M059J (cell line): ENCODE data around the gene CYFIP1. TPM values are rescaled to one million over a fixed set of nuclear protein-coding genes. Genes with fewer than 3 reads are reported as not detected.
"Not testable (repeated sequence)": the region's sequence is repeated elsewhere in the genome, so short reads cannot be mapped to it uniquely, and the experiment has no call there.

Experiments used
- DNase-seq: peaks from one replicate; pipeline ENCODE4 v3.0.0-alpha.2; 2012; ENCODE audit warnings: low read depth
- total RNA-seq: library from RNA; depleted of rRNA; stranded (reverse); fragments of >200 nt; shearing (Covaris generic); gene quantifications from 2 replicates; pipeline ENCODE4 v1.2.3, GENCODE V29; 2014; rRNA removed

CYFIP1 gene
- total RNA-seq: 37.2 and 75.5 TPM in 2 replicates

- DNase-seq: peak; percentile 82
These were observed at the start of gene CYFIP1 for GRCh38 chr15:22980189-22981050. Gene CYFIP1, minus strand, starts transcription at chr15:22980368. Its CDS starts 33,083 bp downstream, at chr15:22947285.

- no peak for DNase-seq
These were observed 46.0 kb upstream of the CYFIP1 start for GRCh38 chr15:23026218-23026617.

- DNase-seq: no peak
These were observed 42.0 kb upstream of the CYFIP1 start for GRCh38 chr15:23022156-23022555.

GRCh38 chr15:23014394-23015000 is 34.3 kb upstream of the CYFIP1 start:
- DNase-seq: no peak

- no peak for DNase-seq
These were observed 33.5 kb upstream of the CYFIP1 start for GRCh38 chr15:23013681-23014080.

GRCh38 chr15:23012616-23013015 is 32.4 kb upstream of the CYFIP1 start:
- not testable (repeated sequence) for DNase-seq

GRCh38 chr15:23003736-23004135 is 23.6 kb upstream of the CYFIP1 start:
- no peak for DNase-seq

- no peak for DNase-seq
These were observed 22.8 kb upstream of the CYFIP1 start for GRCh38 chr15:23002920-23003319.

GRCh38 chr15:22995795-22996194 is 15.6 kb upstream of the CYFIP1 start:
- no peak for DNase-seq

GRCh38 chr15:22992024-22992326 is 11.8 kb upstream of the CYFIP1 start:
- DNase-seq: no peak

GRCh38 chr15:22989576-22990477 is 9.7 kb upstream of the CYFIP1 start:
- peak; percentile 32 for DNase-seq

- no peak for DNase-seq
These were observed 8.6 kb upstream of the CYFIP1 start for GRCh38 chr15:22988811-22989210.

GRCh38 chr15:22981931-22982330 is 1.8 kb upstream of the CYFIP1 start:
- DNase-seq: not testable (repeated sequence)

GRCh38 chr15:22981051-22981840 is 1.1 kb upstream of the CYFIP1 start:
- no peak for DNase-seq

GRCh38 chr15:22979238-22980188 is 655 bp downstream of the CYFIP1 start:
- DNase-seq: peak; percentile 49

- DNase-seq: no peak
These were observed 1.4 kb downstream of the CYFIP1 start for GRCh38 chr15:22978691-22979237.

- no peak for DNase-seq
These were observed 5.4 kb downstream of the CYFIP1 start for GRCh38 chr15:22974745-22975144.

- DNase-seq: no peak
These were observed 6.2 kb downstream of the CYFIP1 start for GRCh38 chr15:22973987-22974386.

GRCh38 chr15:22973286-22973685 is 6.9 kb downstream of the CYFIP1 start:
- no peak for DNase-seq

- no peak for DNase-seq
These were observed 10.7 kb downstream of the CYFIP1 start for GRCh38 chr15:22969489-22969888.
